RWPE2 (cell line): ENCODE results near the gene LAMA4.

Source experiments
- ATAC-seq: fragments of 200-7000 bp; cut with Tn5 transposase; 3 replicates; pipeline ENCODE4 v1.9.1; 2021; ENCODE audit warnings: low read depth
- DNase-seq: peaks from one replicate; pipeline ENCODE4 v3.0.0-alpha.2; 2020; ENCODE audit warnings: low spot score
- H3K27ac ChIP-seq: fragments of 450-650 bp; 2 replicates; pipeline ENCODE4 v1.5.1; 2017; ENCODE audit warnings: mild to moderate bottlenecking; ENCODE audit not compliant: poor library complexity, severe bottlenecking
- H3K27me3 ChIP-seq: fragments of 250-450 bp; sonication (Bioruptor Pico); 2 replicates; pipeline ENCODE4 v1.5.1; 2021; ENCODE audit warnings: mild to moderate bottlenecking, moderate library complexity; ENCODE audit not compliant: insufficient read depth, poor library complexity, severe bottlenecking
- H3K36me3 ChIP-seq: fragments of 250-450 bp; sonication (Bioruptor Pico); 2 replicates; pipeline ENCODE4 v1.5.1; 2020; ENCODE audit warnings: low read depth, mild to moderate bottlenecking, moderate library complexity
- H3K4me1 ChIP-seq: fragments of 250-450 bp; sonication (Bioruptor Pico); 2 replicates; pipeline ENCODE4 v1.5.1; 2021; ENCODE audit warnings: mild to moderate bottlenecking, moderate library complexity; ENCODE audit not compliant: insufficient read depth, poor library complexity, severe bottlenecking
- H3K4me3 ChIP-seq: fragments of 250-450 bp; sonication (Bioruptor Pico); 2 replicates; pipeline ENCODE4 v1.5.1; 2021; ENCODE audit warnings: mild to moderate bottlenecking, moderate library complexity; ENCODE audit not compliant: severe bottlenecking
- H3K9me3 ChIP-seq: fragments of 250-450 bp; sonication (Bioruptor Pico); 2 replicates; pipeline ENCODE4 v1.5.1; 2021; ENCODE audit warnings: mild to moderate bottlenecking, moderate library complexity; ENCODE audit not compliant: severe bottlenecking
- CTCF ChIP-seq: fragments of 450-650 bp; IDR thresholded peaks from one replicate; pipeline ENCODE4 v1.5.1; 2017; ENCODE audit warnings: mild to moderate bottlenecking, moderate library complexity; ENCODE audit not compliant: poor library complexity, severe bottlenecking

The LAMA4 gene

GRCh38 chr6:112218563-112218962 lies 35.8 kb downstream of the LAMA4 start:
- H3K27me3 ChIP-seq = no peaks in the 10 kb centered on the region
- DNase-seq = no peak

GRCh38 chr6:112216662-112217551 lies 37.5 kb downstream of the LAMA4 start:
- H3K27ac ChIP-seq = peak overlapping the region; percentile 44
- ATAC-seq = peak; percentile 98
- H3K27me3 ChIP-seq = no peaks in the 10 kb centered on the region
- no peak for DNase-seq
- H3K4me1 ChIP-seq = peaks cover 19% of the 10 kb centered on the region
- no peaks in the 10 kb centered on the region for H3K36me3 ChIP-seq
- no peaks in the 10 kb centered on the region for H3K9me3 ChIP-seq
- H3K4me3 ChIP-seq = no peak overlapping the region
- no peak for TF ChIP-seq CTCF

More at GRCh38 chr6:112218563-112218962, 35.8 kb downstream of the LAMA4 start:
- no peak for ATAC-seq
- H3K9me3 ChIP-seq = no peaks in the 10 kb centered on the region
- H3K36me3 ChIP-seq = no peaks in the 10 kb centered on the region
- no peak overlapping the region for H3K4me3 ChIP-seq
- TF ChIP-seq CTCF = no peak
- H3K27ac ChIP-seq = no peak overlapping the region
- H3K4me1 ChIP-seq = peaks cover 19% of the 10 kb centered on the region

GRCh38 chr6:112215488-112216284 lies 38.7 kb downstream of the LAMA4 start:
- no peak for TF ChIP-seq CTCF
- H3K36me3 ChIP-seq = no peaks in the 10 kb centered on the region
- no peak overlapping the region for H3K4me3 ChIP-seq
- peaks cover 19% of the 10 kb centered on the region for H3K4me1 ChIP-seq
- no peaks in the 10 kb centered on the region for H3K27me3 ChIP-seq
- no peaks in the 10 kb centered on the region for H3K9me3 ChIP-seq
- ATAC-seq = no peak
- no peak overlapping the region for H3K27ac ChIP-seq
- DNase-seq = no peak

GRCh38 chr6:112214739-112215269 lies 39.6 kb downstream of the LAMA4 start:
- TF ChIP-seq CTCF = no peak
- H3K27me3 ChIP-seq = no peaks in the 10 kb centered on the region
- H3K36me3 ChIP-seq = no peaks in the 10 kb centered on the region
- H3K9me3 ChIP-seq = no peaks in the 10 kb centered on the region
- no peak for ATAC-seq
- H3K4me3 ChIP-seq = no peak overlapping the region
- peaks cover 19% of the 10 kb centered on the region for H3K4me1 ChIP-seq
- H3K27ac ChIP-seq = no peak overlapping the region
- no peak for DNase-seq
